Neural progenitor cell (in vitro differentiated cells): Measurements from ENCODE around the gene CINP. TPM values are rescaled to one million over a fixed set of nuclear protein-coding genes. Genes with fewer than 3 reads are reported as not detected.

Experiments
- DNase-seq: peaks from one replicate; pipeline ENCODE4 v3.0.0-alpha.2; 2016; ENCODE audit warnings: low spot score
- H2AFZ ChIP-seq: fragments of 200-600 bp; sonication (generic); replicated peaks from 2 replicates; pipeline ENCODE4 v1.6.1; 2016; ENCODE audit warnings: antibody characterized with exemption
- H3F3A ChIP-seq: fragments of 200-600 bp; sonication (generic); 2 replicates; pipeline ENCODE4 v1.6.1; 2016; ENCODE audit warnings: antibody characterized with exemption, low read depth
- H3K27ac ChIP-seq: fragments of 200-600 bp; sonication (generic); 2 replicates; pipeline ENCODE4 v1.5.1; 2016; ENCODE audit warnings: mild to moderate bottlenecking
- H3K27me3 ChIP-seq: fragments of 200-600 bp; sonication (generic); 2 replicates; pipeline ENCODE4 v1.6.1; 2016; ENCODE audit warnings: mild to moderate bottlenecking, moderate library complexity
- H3K36me3 ChIP-seq: fragments of 200-600 bp; sonication (generic); 2 replicates; pipeline ENCODE4 v1.5.1; 2016
- H3K4me1 ChIP-seq: fragments of 200-600 bp; sonication (generic); 2 replicates; pipeline ENCODE4 v1.6.1; 2016; ENCODE audit warnings: mixed run types
- H3K4me2 ChIP-seq: fragments of 200-600 bp; sonication (generic); 2 replicates; pipeline ENCODE4 v1.6.1; 2016
- H3K4me3 ChIP-seq: fragments of 200-600 bp; sonication (generic); 2 replicates; pipeline ENCODE4 v1.5.1; 2016
- H3K79me2 ChIP-seq: fragments of 200-600 bp; sonication (generic); 2 replicates; pipeline ENCODE4 v1.6.1; 2016; ENCODE audit warnings: low read depth
- H3K9ac ChIP-seq: fragments of 200-600 bp; sonication (generic); 2 replicates; pipeline ENCODE4 v1.6.1; 2016
- H3K9me3 ChIP-seq: fragments of 200-600 bp; sonication (generic); 2 replicates; pipeline ENCODE4 v1.5.1; 2016; ENCODE audit warnings: low read depth
- H4K20me1 ChIP-seq: fragments of 200-600 bp; sonication (generic); 2 replicates; pipeline ENCODE4 v1.6.1; 2016; ENCODE audit warnings: low read depth
- H3K27ac Mint-ChIP-seq: 3 replicates; pipeline ENCODE4 v1.8.0; 2021; ENCODE audit warnings: mixed read lengths
- H3K27me3 Mint-ChIP-seq: 2 replicates; pipeline ENCODE4 v1.8.0; 2022; ENCODE audit warnings: low read depth, mild to moderate bottlenecking, inconsistent platforms, moderate library complexity, mixed read lengths; ENCODE audit not compliant: insufficient read depth
- H3K36me3 Mint-ChIP-seq: 3 replicates; pipeline ENCODE4 v1.8.0; 2021; ENCODE audit warnings: mixed read lengths
- H3K4me1 Mint-ChIP-seq: 3 replicates; pipeline ENCODE4 v1.8.0; 2021; ENCODE audit warnings: mixed read lengths
- H3K4me3 Mint-ChIP-seq: 3 replicates; pipeline ENCODE4 v1.8.0; 2021; ENCODE audit warnings: mild to moderate bottlenecking, moderate library complexity, mixed read lengths
- H3K9me3 Mint-ChIP-seq: 3 replicates; pipeline ENCODE4 v1.8.0; 2020; ENCODE audit warnings: mixed read lengths
- EZH2 ChIP-seq: fragments of 200-600 bp; sonication (generic); IDR thresholded peaks from 2 replicates; pipeline ENCODE4 v1.6.1; 2017; ENCODE audit warnings: antibody characterized with exemption, mild to moderate bottlenecking, moderate library complexity
- EZH2phosphoT487 ChIP-seq: fragments of 200-600 bp; sonication (generic); IDR thresholded peaks from 2 replicates; pipeline ENCODE4 v1.6.1; 2017; ENCODE audit warnings: antibody characterized with exemption
- total RNA-seq: library from RNA; depleted of rRNA; stranded (reverse); fragments of >200 nt; gene quantifications from 2 replicates; pipeline ENCODE4 v1.2.3, GENCODE V29; 2015; ENCODE audit warnings: low replicate concordance
- TF ChIP-seq, protein P1 (sequence below): fragments of 200-600 bp; sonication (generic); IDR thresholded peaks from 2 replicates; pipeline ENCODE4 v1.5.1; 2017; ENCODE audit warnings: antibody characterized with exemption, mild to moderate bottlenecking

The CINP gene
- total RNA-seq, 1 donor from 2014 or later = 53.5 TPM

GRCh38 chr14:102359341-102359740 lies 3.3 kb downstream of the CINP start:
- H3K79me2 ChIP-seq = peaks cover 20% of the 10 kb centered on the region
- no peaks in the 10 kb centered on the region for H3K36me3 ChIP-seq
- H3K27me3 Mint-ChIP-seq = peaks cover 3% of the 10 kb centered on the region
- no peak overlapping the region for H3K4me2 ChIP-seq
- H3K36me3 Mint-ChIP-seq = peaks cover 9% of the 10 kb centered on the region
- no peak overlapping the region for H3K9ac ChIP-seq
- TF ChIP-seq, protein P1, sequence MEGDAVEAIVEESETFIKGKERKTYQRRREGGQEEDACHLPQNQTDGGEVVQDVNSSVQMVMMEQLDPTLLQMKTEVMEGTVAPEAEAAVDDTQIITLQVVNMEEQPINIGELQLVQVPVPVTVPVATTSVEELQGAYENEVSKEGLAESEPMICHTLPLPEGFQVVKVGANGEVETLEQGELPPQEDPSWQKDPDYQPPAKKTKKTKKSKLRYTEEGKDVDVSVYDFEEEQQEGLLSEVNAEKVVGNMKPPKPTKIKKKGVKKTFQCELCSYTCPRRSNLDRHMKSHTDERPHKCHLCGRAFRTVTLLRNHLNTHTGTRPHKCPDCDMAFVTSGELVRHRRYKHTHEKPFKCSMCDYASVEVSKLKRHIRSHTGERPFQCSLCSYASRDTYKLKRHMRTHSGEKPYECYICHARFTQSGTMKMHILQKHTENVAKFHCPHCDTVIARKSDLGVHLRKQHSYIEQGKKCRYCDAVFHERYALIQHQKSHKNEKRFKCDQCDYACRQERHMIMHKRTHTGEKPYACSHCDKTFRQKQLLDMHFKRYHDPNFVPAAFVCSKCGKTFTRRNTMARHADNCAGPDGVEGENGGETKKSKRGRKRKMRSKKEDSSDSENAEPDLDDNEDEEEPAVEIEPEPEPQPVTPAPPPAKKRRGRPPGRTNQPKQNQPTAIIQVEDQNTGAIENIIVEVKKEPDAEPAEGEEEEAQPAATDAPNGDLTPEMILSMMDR = no peak
- TF ChIP-seq EZH2phosphoT487 = no peak
- no peak for TF ChIP-seq EZH2
- H3K4me1 Mint-ChIP-seq = peaks cover 11% of the 10 kb centered on the region
- no peak overlapping the region for H3K27ac ChIP-seq
- peaks cover 15% of the 10 kb centered on the region for H3K4me1 ChIP-seq
- H3K27ac Mint-ChIP-seq = no peak overlapping the region
- no peaks in the 10 kb centered on the region for H3K9me3 ChIP-seq
- no peak overlapping the region for H2AFZ ChIP-seq
- H3K9me3 Mint-ChIP-seq = no peaks in the 10 kb centered on the region
- H3K4me3 ChIP-seq = no peak overlapping the region
- H3K4me3 Mint-ChIP-seq = no peak overlapping the region
- no peaks in the 10 kb centered on the region for H3K27me3 ChIP-seq
- H4K20me1 ChIP-seq = peaks cover 9% of the 10 kb centered on the region
- DNase-seq = no peak
- H3F3A ChIP-seq = peaks cover 12% of the 10 kb centered on the region

DNA sequence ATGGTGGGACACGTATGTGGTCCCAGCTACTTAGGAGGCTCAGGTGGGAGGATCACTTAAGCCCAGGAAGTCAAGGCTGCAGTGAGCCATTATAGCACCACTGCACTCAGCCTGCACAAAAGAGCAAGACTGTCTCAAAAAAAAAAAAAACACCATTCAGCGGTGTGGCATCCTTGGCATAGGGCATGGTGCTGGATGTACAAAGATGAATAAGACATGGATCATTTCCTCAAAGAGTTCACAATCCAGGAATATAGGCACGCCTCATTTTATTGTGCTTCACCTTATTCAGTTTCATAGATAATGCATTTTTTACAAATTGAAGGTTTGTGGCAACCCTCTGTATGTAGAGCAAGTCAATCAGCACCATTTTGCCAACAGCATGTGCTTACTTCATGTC lies 6.4 kb downstream of the CINP start:
- TF ChIP-seq, protein P1 = no peak
- no peak for TF ChIP-seq EZH2
- DNase-seq = no peak
- Mint-ChIP-seq H3K9me3 (no peaks in the 10 kb centered on the region), H3K4me3 (no peak overlapping the region), H3K27ac (no peak overlapping the region), H3K36me3 (peaks cover 14% of the 10 kb centered on the region), H3K4me1 (peaks cover 4% of the 10 kb centered on the region), H3K27me3 (no peaks in the 10 kb centered on the region)
- Histone ChIP-seq H3K9me3 (no peaks in the 10 kb centered on the region), H3K27ac (no peak overlapping the region), H4K20me1 (no peaks in the 10 kb centered on the region), H3K36me3 (no peaks in the 10 kb centered on the region), H3K27me3 (no peaks in the 10 kb centered on the region), H3K4me2 (no peak overlapping the region), H3F3A (no peaks in the 10 kb centered on the region), H3K4me1 (no peaks in the 10 kb centered on the region), H2AFZ (no peak overlapping the region), H3K79me2 (peaks cover 5% of the 10 kb centered on the region), H3K4me3 (no peak overlapping the region), H3K9ac (no peak overlapping the region)

- no peaks in the 10 kb centered on the region for H3K36me3 ChIP-seq
- H3K9ac ChIP-seq = no peak overlapping the region
Observed at GRCh38 chr14:102353126-102353619, 9.5 kb downstream of the CINP start.

More at GRCh38 chr14:102353126-102353619, 9.5 kb downstream of the CINP start:
- H2AFZ ChIP-seq = no peak overlapping the region
- no peaks in the 10 kb centered on the region for H3K4me1 Mint-ChIP-seq
- H3K27me3 Mint-ChIP-seq = no peaks in the 10 kb centered on the region
- DNase-seq = no peak
- H3K36me3 Mint-ChIP-seq = peaks cover 17% of the 10 kb centered on the region
- no peaks in the 10 kb centered on the region for H3K9me3 Mint-ChIP-seq
- H3K4me3 Mint-ChIP-seq = no peak overlapping the region
- no peak overlapping the region for H3K4me2 ChIP-seq
- no peaks in the 10 kb centered on the region for H3K79me2 ChIP-seq
- no peaks in the 10 kb centered on the region for H4K20me1 ChIP-seq
- no peaks in the 10 kb centered on the region for H3K4me1 ChIP-seq
- TF ChIP-seq, protein P1 = no peak
- TF ChIP-seq EZH2 = no peak
- no peak for TF ChIP-seq EZH2phosphoT487
- H3F3A ChIP-seq = no peaks in the 10 kb centered on the region
- no peak overlapping the region for H3K27ac ChIP-seq
- H3K27me3 ChIP-seq = no peaks in the 10 kb centered on the region
- H3K27ac Mint-ChIP-seq = no peak overlapping the region
- no peak overlapping the region for H3K4me3 ChIP-seq
- no peaks in the 10 kb centered on the region for H3K9me3 ChIP-seq
